HG03280 (cell line): ENCODE measurements around the gene URAD.

Experiments used
- ATAC-seq: cut with Tn5 transposase; IDR thresholded peaks from one replicate; pipeline ENCODE4 v1.9.1; 2021; ENCODE audit warnings: mild to moderate bottlenecking, moderate library complexity; ENCODE audit not compliant: unreplicated experiment

The URAD gene

DNA sequence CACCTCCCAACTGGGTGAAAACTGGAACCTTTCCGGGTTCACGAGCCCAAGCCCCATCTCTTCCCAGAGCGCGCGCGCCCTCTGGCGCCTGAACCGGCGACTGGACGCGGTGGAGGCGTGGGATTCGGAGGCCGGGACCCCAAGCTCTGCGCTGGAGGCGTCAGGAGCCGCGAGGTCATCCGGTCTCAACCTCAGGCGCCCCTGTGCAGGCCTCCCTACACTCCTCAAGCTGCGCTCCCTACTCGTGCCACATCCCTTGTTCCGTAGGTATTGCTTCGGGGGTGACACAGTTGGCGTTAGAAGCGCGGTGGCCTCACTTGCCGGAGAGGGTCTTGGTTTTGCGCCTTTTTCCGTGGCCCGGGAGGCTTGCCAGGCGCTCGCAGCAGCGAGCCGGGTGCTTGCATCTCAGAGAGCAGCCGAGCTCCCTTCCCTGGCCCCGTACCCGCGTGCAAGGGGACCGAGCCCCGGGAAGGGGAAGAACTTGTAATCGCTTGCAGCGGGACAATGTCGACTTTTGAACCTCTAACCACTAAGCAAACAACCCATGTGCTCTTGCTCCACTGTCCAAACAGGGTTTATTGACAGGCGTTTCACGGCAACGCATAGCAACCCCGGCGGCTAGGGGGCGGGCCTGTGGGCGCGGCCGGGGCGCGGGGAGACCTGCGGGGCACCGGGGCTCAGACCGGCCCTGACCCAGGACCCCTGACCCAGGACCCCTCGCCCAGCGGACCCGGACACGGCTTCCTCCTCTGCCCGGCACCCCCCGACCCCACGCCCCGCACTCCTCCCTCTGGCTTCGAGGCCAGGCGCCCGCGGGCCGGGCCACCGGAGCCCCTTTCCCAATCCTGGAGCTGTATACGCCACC, 27.9 kb downstream of the URAD start:
- ATAC-seq, result no peak

GRCh38 chr13:27959976-27960361, 28.5 kb downstream of the URAD start:
- ATAC-seq, result no peak

- no peak for ATAC-seq
These were observed 31.8 kb downstream of the URAD start for GRCh38 chr13:27956576-27957300.

GRCh38 chr13:27955014-27955591, 33.4 kb downstream of the URAD start:
- no peak for ATAC-seq

DNA sequence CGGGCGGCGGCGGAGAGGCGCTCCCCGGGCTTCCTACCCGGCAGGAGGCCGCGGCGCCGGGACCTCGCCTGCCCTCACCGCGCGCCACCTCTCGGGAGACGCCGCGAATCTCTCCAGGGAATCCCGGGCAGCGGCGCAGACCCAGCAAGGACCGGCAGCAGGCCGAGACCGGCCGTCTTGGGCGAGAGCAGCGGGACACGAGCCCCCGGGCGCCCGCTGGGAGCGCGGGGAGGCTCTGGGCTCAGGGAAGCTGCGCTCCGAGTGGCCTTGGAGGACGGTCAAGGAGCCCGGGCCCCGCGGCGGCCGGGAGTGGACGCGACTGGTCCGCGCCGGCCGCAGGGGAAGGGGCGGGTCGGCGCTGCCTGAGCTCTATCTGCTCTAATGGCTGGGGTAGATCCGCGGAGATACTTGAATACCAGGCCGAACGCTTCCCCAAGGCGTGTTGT, 34.1 kb downstream of the URAD start:
- ATAC-seq, result peak; percentile 14

DNA sequence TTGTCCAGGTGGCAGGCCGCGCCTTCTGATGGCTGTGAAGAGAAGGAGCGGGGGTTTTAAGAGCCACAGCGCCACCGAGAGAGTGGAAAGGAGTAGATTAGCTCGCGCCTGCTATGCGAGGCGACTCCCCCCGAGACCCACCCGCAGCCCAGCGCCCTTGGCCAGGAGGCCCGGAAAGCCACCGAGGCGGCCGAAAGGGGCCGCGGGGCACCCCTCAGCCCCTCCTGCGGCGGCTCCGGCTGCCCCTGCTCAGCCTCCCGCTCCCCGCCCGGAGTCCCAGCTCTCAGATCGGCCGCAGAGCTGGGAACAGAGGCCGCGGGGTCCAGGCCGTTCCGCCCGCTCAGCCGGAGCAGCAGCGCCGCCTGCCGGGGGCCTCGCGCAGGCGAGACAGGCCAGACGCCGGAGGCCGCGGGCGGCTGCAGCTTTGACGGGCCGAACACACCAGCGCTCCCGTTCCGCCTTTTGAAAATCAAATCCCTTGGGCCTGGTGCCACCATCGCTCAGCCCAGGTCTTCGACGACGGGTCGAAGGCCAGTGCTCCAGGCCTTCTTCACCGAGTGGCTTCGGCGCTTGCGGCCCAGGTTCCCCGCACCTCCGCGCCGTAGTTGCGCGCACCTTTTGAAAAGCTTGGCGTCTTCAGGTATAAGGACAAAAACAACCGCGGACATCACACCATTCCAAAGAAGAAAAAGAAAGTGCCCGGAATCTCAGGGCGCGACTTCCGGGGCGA, 34.7 kb downstream of the URAD start:
- ATAC-seq, result peak; percentile 94

DNA sequence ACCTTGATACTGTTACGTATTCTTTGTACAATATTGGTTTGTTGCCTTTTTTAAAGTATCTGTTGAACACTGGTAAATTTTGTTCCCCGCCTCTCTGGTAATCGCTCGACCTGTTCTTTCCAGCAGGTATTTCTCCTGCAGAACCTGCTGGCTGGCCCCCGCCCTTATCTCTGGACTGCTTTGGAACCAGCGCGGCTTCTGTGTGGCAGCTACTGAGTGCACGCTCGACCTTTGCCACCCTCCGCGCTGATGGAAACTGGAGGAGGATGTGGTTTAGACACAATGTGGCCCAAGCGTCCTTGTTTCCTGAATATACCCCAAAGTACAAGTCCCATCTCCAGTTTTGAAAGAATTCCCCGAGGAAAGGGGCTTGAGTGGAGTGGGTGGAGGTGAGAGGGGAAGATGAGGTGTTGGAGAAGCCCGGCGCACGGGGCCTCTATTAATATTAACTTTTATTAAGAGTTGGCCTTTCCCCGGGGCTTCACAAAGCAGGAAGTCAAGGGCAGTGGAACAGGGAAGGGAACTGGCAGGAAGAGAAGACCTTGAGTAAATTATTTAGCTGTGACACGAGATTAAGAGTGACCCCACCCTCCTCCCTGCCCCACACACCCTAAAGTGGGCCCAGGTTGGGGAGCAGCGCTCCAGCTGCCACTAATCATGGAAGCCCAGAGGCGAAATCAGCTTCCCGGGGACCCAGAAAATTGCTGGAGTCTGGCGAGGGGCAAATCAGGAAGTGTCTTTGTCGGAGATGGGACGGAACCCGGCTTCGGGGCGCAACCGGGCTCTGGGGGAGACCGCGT, 35.4 kb downstream of the URAD start:
- no peak for ATAC-seq

- ATAC-seq, result no peak
These were observed 45.5 kb downstream of the URAD start for GRCh38 chr13:27942972-27943371.

GRCh38 chr13:27933580-27934328, 54.7 kb downstream of the URAD start:
- ATAC-seq, result no peak

DNA sequence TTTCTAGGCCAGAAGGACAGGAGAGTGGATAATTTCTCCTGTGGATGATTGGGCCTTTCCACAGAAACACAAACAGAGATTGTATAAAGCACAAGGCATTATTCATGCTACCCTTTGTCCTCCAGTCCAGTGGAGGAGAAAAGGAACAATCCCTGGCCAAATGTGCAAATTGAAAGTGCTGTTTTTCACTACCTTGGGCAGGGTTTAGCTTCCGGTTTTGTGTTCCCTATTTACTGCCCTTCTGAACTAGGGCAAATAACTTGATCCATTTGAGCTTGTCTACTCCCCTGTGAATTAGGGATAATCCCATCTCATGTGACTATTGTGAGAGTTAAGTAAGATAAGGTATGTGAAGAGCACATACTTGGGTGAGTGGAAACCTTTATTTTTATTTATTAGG, 55.4 kb downstream of the URAD start:
- ATAC-seq, result no peak

- no peak for ATAC-seq
These were observed 58.6 kb downstream of the URAD start for GRCh38 chr13:27929868-27930267.

DNA sequence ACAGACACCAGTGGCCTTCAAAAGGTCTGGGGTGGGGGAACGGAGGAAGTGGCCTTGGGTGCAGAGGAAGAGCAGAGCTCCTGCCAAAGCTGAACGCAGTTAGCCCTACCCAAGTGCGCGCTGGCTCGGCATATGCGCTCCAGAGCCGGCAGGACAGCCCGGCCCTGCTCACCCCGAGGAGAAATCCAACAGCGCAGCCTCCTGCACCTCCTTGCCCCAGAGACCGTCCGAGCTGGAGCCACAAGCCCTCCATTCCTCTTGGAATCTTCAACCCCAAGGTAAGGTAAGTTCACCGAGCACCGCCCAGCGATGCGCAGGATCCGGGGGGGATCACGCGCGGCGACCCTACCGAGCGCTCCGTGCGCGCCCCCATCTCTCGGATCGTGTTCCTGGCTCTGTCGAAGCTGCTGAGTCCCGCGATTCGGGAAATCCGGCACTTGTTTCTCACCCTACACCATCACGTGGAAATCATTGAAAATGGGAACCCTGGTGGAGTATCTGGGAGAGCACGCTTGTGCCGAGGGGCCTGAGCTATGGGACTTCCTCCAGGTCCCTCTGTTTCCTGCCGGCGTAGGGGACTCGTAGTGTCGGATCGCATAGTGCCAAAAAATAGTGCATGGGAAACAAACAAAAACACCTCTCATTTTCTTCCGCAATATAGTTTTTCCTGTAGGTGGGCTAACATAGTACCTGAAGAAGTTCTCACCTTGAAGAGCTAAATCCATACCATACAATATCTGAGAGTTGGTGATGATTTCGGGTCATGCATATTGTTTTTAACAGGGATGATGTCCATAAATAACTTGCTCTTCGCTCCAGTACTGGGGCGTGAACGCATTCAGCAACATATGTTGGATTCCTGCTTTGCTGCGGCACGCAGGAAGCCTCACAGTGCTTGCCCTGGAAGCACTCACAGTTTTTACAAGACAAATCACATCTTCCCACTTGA, 59.4 kb downstream of the URAD start:
- no peak for ATAC-seq

DNA sequence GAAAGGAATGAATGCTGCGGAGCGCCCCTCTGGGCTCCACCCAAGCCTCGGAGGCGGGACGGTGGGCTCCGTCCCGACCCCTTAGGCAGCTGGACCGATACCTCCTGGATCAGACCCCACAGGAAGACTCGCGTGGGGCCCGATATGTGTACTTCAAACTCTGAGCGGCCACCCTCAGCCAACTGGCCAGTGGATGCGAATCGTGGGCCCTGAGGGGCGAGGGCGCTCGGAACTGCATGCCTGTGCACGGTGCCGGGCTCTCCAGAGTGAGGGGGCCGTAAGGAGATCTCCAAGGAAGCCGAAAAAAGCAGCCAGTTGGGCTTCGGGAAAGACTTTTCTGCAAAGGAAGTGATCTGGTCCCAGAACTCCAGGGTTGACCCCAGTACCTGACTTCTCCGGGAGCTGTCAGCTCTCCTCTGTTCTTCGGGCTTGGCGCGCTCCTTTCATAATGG, 60.1 kb downstream of the URAD start:
- ATAC-seq, result no peak
